Measurements from ENCODE around the gene WDR91. TPM values are rescaled to one million over a fixed set of nuclear protein-coding genes. Genes with fewer than 3 reads are reported as not detected.

WDR91 gene
- total and polyA plus RNA-seq, 2 donors (not counting 1 experiment from before 2014, with no cell fraction given) = 26.7 to 40.7 TPM

DNA sequence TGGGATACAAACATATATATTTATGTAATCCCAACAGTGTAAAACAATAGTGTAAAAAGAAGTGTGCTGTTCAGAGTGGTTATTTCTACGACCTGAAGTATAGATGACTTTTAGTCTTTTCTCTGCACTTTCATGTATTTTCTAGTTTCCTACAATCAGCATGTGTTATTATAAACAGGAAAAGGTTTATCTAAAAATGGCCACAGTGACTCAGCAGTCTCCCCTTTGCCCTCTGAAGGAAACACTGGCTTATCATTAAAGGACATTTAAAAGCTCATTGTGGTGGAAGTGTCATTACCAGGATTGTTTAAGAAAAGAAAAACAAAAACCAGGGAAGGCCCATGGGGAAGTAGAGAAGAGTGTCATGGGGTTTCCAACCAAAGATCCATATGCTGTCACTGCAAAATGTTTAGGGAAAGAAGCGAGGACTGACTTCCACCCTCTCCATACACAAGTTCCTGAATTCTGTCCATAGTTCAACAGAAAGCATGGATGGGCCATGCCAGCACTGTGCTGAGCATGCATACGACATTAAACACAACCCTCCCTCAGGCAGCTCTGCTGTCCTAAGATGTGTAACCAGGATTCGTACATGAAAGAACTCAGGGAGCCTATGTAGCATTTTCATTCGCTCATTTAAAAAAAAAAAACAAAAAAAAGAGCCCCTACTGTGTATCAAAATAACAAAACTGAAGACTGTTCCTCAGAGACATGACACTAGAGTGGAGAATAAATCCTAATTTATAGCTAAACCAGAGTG, 51.0 kb downstream of the WDR91 start:
- intact Hi-C loops (cut with micrococcal nuclease) = no loop called here
- H4K20me1 ChIP-seq (ENCODE audit: control insufficient read depth, insufficient read depth, low read length, poor library complexity, severe bottlenecking) = peaks cover 27% of the 10 kb centered on the region
- ChIA-PET POLR2A (interaction anchor here (0.5 to 2.9 kb wide), 5 partner anchors 9 to 266 kb away, joined by 4 to 22 read pairs (median 7); partner anchors contain the start of genes AGBL3, CYREN and TMEM140), CTCF (interaction anchor here (0.9 to 4.9 kb wide), 8 partner anchors 10 to 527 kb away, joined by 3 to 47 read pairs (median 4); partner anchors contain the start of genes AGBL3, CYREN and TMEM140)
- peak; percentile 25 for ATAC-seq (ENCODE audit: low read depth)
- H3K9ac ChIP-seq (ENCODE audit: low read length) = no peak overlapping the region
- no peaks in the 10 kb centered on the region for H3K27me3 ChIP-seq (replicated peaks in 1 of 4; ENCODE audit: control extremely low read depth in 1 of 4, control insufficient read depth in 3 of 4, insufficient read depth in 4 of 4, low read length in 3 of 4)
- no peaks in the 10 kb centered on the region for H3K27me3 Mint-ChIP-seq
- peaks cover 26 to 32% of the 10 kb centered on the region in 2 donors for H3K4me1 ChIP-seq (ENCODE audit: control insufficient read depth in 2 of 2, insufficient read depth in 2 of 2, low read length in 2 of 2)
- peak overlapping the region in 1 of 2 donors; percentile 59 for H3K27ac ChIP-seq (ENCODE audit: low read length in 2 of 2)
- peaks cover 5% of the 10 kb centered on the region for H3K9me3 Mint-ChIP-seq (ENCODE audit: insufficient read depth)
- DNase-seq = no peak
- TF ChIP-seq EZH2 (IDR thresholded peaks at IDR 0.05; ENCODE audit: borderline replicate concordance, insufficient read depth, low read depth, low read length, poor library complexity, severe bottlenecking) = no peak
- TF ChIP-seq, protein P1, sequence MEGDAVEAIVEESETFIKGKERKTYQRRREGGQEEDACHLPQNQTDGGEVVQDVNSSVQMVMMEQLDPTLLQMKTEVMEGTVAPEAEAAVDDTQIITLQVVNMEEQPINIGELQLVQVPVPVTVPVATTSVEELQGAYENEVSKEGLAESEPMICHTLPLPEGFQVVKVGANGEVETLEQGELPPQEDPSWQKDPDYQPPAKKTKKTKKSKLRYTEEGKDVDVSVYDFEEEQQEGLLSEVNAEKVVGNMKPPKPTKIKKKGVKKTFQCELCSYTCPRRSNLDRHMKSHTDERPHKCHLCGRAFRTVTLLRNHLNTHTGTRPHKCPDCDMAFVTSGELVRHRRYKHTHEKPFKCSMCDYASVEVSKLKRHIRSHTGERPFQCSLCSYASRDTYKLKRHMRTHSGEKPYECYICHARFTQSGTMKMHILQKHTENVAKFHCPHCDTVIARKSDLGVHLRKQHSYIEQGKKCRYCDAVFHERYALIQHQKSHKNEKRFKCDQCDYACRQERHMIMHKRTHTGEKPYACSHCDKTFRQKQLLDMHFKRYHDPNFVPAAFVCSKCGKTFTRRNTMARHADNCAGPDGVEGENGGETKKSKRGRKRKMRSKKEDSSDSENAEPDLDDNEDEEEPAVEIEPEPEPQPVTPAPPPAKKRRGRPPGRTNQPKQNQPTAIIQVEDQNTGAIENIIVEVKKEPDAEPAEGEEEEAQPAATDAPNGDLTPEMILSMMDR (IDR thresholded peaks at IDR 0.05) = no peak
- H3K4me3 ChIP-seq (ENCODE audit: control extremely low read depth in 1 of 5, extremely low read depth in 1 of 5, insufficient read depth in 1 of 5, low read depth in 2 of 5, low read length in 4 of 5) = no peak overlapping the region
- no peak overlapping the region for H2AFZ ChIP-seq (ENCODE audit: insufficient read depth, low read depth, low read length, poor library complexity, severe bottlenecking)
- peaks cover 66% of the 10 kb centered on the region for H3K79me2 ChIP-seq (ENCODE audit: control insufficient read depth, insufficient read depth, low read length)
- H3K36me3 ChIP-seq (replicated peaks in 1 of 2; ENCODE audit: control extremely low read depth in 1 of 2, control insufficient read depth in 1 of 2, extremely low read depth in 1 of 2, insufficient read depth in 2 of 2, low read length in 1 of 2) = peaks cover 0 to 32% of the 10 kb centered on the region in 2 experiments
- H3K9me3 ChIP-seq (ENCODE audit: control extremely low read depth in 1 of 3, control insufficient read depth in 2 of 3, insufficient read depth in 1 of 3, low read length in 2 of 3) = peaks cover 1 to 16% (median 14%) of the 10 kb centered on the region in 3 donors
- H3K4me2 ChIP-seq (replicated peaks; ENCODE audit: low read depth, low read length, poor library complexity, severe bottlenecking) = peak overlapping the region; percentile 52
- peak overlapping the region; percentile 92 for H3K27ac Mint-ChIP-seq
- peak overlapping the region; percentile 78 for H3K4me3 Mint-ChIP-seq
- WGBS (ENCODE audit: insufficient coverage) = 72% methylated on average over 2 of the region's 5 CpGs
- peaks cover 50% of the 10 kb centered on the region for H3K4me1 Mint-ChIP-seq
